NK-92 (cell line): ENCODE results near the gene PAH.

ENCODE experiments used
- DNase-seq: peaks from one replicate; lab custom pipeline; 2025; ENCODE audit not compliant: unreplicated experiment; lab: John Stamatoyannopoulos, UW

The PAH gene

GRCh38 chr12:102917026-102917787 is at the start of gene PAH:
TSS of gene PAH (minus strand) at chr12:102917244. CDS start at chr12:102917130, 114 bp downstream.
- no peak for DNase-seq

- DNase-seq: no peak
These were observed 49.3 kb upstream of the PAH start for GRCh38 chr12:102966200-102966863.

DNA sequence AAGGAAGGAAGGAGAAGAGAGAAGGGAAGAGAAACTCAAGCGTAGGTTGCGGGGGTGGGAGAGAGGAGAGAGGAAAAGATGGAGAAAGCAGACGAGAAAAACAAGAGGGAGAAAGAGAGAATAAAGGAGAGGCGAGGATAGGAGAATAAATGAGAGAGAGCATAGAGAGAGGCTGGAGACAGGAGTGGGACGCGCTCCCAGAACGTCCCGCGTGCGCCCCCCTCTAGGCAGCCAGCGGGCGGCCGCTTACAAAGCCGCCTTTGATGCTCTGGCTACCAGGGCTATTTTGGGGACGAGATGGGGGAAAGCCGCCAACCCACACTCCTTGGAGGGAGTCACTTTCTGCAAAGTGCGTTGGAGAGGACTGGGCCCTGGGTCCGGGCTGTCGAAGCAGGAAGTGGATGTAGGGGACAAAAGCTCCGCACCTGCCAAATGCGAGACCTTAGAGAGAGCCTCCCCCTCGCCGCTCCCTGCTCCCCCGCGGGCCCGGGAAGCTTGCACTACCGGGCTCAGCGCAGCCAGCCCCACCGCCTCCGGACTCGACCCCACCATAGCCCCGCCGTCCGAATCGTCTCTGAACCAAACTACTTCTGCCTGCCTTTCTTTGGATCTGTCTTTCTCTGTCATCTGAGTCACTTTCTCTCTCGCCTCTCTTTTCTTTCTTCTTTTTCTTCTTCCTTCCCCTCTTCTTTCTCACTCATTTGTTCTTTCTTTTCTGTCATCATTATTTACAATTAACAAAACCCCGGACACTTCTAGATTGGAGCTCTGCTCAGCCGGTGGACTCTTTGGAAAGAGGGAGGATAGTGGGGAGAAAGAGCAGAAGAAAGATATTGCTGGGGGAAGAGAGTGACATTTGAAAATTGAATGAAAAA is 48.5 kb upstream of the PAH start:
- no peak for DNase-seq

DNA sequence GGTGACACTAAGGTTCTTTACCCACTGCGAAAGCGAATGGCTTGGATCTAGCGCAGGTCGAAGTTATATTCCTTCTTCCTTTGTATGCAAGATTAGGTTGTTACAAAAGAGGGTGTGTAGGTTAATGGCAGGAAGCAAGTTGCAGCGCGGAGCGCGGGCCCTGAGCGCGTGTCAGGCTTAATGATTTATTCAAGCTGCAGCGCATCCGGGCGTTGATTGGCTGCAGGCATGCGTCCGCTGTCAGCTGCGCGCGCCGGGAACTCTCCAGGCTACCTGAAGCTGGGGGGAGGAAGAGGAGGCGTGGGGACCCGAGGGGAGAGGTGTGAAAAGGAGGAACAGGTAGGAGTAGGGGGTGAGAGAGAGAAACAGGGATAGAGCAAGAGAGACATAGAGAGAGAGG is 47.8 kb upstream of the PAH start:
- DNase-seq: no peak

DNA sequence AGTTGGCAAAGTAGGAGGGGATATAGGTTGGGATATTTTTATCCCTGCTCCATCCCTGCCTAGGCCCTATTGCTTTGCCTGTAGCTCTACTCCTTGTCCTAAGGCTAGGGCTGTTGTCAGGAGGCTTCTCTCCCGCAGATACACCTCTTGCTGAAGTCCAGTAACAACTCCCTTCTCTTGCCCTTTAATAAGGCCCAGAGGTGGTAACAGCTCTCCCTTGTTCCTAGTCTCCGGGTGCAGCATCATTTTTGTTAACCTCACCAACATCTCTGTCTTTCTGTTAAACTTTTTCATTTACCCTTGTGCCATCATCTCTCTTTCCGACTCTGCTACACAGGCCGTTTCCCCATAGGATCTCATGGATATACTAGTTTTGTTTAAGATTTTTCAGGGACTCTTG is 46.8 kb upstream of the PAH start:
- no peak for DNase-seq

DNA sequence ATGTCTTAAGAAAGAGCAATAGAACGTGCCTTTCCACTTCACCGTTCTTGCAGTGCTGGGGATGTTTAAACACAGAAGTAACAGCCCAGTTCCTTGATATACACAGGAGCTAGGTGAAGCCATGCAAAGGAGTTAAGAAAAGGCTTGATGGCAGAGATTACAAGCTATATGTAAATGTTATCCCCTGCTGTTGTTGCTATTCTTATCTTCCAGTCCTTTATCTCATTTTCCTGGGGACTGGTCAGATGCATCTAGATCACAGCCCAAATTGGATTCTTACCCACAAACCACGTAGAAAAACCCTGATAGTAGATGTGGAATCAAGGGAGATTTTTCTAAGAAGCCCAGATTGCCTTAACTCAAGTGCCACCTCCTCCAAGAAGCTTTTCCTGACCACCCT is 45.9 kb upstream of the PAH start:
- no peak for DNase-seq

GRCh38 chr12:102962532-102962931 is 45.5 kb upstream of the PAH start:
- no peak for DNase-seq

- no peak for DNase-seq
These were observed 44.4 kb upstream of the PAH start for GRCh38 chr12:102961466-102961855.

GRCh38 chr12:102960766-102961465 is 43.9 kb upstream of the PAH start:
- DNase-seq: no peak

DNA sequence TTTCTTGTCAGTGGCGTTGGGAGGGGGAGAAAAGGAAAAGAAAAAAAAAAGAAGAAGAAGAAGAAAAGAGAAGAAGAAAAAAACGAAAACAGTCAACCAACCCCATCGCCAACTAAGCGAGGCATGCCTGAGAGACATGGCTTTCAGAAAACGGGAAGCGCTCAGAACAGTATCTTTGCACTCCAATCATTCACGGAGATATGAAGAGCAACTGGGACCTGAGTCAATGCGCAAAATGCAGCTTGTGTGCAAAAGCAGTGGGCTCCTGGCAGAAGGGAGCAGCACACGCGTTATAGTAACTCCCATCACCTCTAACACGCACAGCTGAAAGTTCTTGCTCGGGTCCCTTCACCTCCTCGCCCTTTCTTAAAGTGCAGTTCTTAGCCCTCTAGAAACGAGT is 42.3 kb upstream of the PAH start:
- DNase-seq: no peak

GRCh38 chr12:102958830-102959176 is 41.8 kb upstream of the PAH start:
- DNase-seq: no peak

DNA sequence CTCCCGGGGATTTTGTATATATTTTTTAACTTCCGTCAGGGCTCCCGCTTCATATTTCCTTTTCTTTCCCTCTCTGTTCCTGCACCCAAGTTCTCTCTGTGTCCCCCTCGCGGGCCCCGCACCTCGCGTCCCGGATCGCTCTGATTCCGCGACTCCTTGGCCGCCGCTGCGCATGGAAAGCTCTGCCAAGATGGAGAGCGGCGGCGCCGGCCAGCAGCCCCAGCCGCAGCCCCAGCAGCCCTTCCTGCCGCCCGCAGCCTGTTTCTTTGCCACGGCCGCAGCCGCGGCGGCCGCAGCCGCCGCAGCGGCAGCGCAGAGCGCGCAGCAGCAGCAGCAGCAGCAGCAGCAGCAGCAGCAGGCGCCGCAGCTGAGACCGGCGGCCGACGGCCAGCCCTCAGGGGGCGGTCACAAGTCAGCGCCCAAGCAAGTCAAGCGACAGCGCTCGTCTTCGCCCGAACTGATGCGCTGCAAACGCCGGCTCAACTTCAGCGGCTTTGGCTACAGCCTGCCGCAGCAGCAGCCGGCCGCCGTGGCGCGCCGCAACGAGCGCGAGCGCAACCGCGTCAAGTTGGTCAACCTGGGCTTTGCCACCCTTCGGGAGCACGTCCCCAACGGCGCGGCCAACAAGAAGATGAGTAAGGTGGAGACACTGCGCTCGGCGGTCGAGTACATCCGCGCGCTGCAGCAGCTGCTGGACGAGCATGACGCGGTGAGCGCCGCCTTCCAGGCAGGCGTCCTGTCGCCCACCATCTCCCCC is 41.2 kb upstream of the PAH start:
- DNase-seq: no peak

- DNase-seq: no peak
These were observed 40.5 kb upstream of the PAH start, which contains the start of gene ASCL1 for GRCh38 chr12:102957339-102958050. TSS of gene ASCL1 (plus strand) at chr12:102957674. CDS start at chr12:102958245, 571 bp downstream.

GRCh38 chr12:102956738-102957327 is 39.8 kb upstream of the PAH start:
- DNase-seq: no peak

- DNase-seq: no peak
These were observed 39.1 kb upstream of the PAH start for GRCh38 chr12:102955926-102956737.

- no peak for DNase-seq
These were observed 37.1 kb upstream of the PAH start for GRCh38 chr12:102954134-102954533.

- no peak for DNase-seq
These were observed 36.2 kb upstream of the PAH start for GRCh38 chr12:102953221-102953620.

DNA sequence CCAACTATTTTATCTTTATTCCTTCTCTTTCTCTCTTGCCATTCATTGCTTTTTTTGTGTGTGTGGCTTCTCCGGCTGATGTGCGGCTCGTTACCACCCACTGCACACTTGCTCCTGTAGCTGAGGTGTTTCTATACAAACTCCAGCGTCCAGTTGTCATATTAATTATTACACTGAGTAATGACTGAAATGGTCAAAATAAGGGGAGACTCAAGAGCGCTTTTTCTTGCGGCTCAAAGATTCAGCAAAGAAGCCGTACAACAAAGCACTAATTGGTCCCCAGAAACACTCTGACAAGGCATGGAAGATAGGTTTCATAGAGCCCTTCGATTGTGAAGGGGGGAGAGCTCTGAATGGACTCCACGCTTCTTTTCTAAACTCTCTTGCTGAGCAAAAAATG is 34.8 kb upstream of the PAH start:
- DNase-seq: no peak
